ENCODE data around the gene PDE11A.

The PDE11A gene

DNA sequence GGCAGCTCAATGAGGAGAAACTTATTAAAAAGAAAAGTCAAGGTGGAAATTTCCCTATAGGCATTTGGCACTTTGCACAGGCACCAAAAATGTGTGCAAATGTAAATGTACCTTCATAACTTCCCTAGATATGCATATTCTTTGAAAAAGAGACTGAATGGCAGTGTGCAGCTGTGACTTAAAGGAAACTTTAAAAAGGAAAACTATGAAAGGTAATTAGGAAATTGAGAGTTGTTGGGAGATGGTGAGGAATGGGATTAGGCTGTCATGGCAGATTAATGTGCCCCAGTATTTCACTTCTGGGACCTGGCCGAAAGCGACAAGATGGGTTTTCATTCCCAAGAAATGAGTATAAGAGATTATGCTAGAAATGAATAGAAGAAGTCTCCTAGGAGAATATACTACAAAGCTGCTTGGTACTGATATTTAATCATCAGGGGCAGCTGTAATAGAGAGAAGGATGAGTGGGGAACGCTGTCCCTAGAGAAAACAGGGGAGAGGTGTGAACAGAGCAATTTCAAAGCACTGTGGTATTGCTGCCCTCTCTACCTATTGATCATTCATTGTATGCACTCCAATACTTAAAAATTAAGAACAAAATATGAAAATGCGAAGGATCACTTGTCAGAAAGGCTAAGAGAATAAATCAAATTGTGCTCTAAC lies 366.9 kb downstream of the PDE11A start:
- no peak for ATAC-seq
- TF ChIP-seq SNAI2 (CRISPR knock-in tag; IDR thresholded peaks at IDR 0.05) (no peak), ZFP3 (CRISPR knock-in tag; IDR thresholded peaks at IDR 0.05) (no peak), CSRNP3 (CRISPR knock-in tag; IDR thresholded peaks at IDR 0.05) (no peak), CSDC2 (CRISPR knock-in tag; IDR thresholded peaks at IDR 0.05) (no peak), TCF4 (CRISPR knock-in tag; IDR thresholded peaks at IDR 0.05; ENCODE audit: borderline replicate concordance) (no peak), ARNTL (CRISPR knock-in tag; IDR thresholded peaks at IDR 0.05; ENCODE audit: borderline replicate concordance, low read depth) (no peak), ZNF8 (CRISPR knock-in tag; IDR thresholded peaks at IDR 0.05) (no peak), ZFP30 (CRISPR knock-in tag; IDR thresholded peaks at IDR 0.05) (no peak), BACH2 (CRISPR knock-in tag; IDR thresholded peaks at IDR 0.05; ENCODE audit: borderline replicate concordance) (no peak), GLIS3 (CRISPR knock-in tag; IDR thresholded peaks at IDR 0.05) (no peak), ISL1 (CRISPR knock-in tag; IDR thresholded peaks at IDR 0.05) (no peak), ZC3H10 (CRISPR knock-in tag; IDR thresholded peaks at IDR 0.05) (no peak), ZNF565 (CRISPR knock-in tag; conservative IDR thresholded peaks at IDR 0.05; ENCODE audit: low read depth) (no peak), PATZ1 (CRISPR knock-in tag; IDR thresholded peaks at IDR 0.05; ENCODE audit: borderline replicate concordance) (no peak), ESRRG (CRISPR knock-in tag; IDR thresholded peaks at IDR 0.05) (no peak), RARB (CRISPR knock-in tag; IDR thresholded peaks at IDR 0.05) (no peak), PPARA (CRISPR knock-in tag; IDR thresholded peaks at IDR 0.05; ENCODE audit: borderline replicate concordance) (no peak), TOX (CRISPR knock-in tag; IDR thresholded peaks at IDR 0.05; ENCODE audit: borderline replicate concordance) (no peak)
- TF ChIP-seq, protein P1, sequence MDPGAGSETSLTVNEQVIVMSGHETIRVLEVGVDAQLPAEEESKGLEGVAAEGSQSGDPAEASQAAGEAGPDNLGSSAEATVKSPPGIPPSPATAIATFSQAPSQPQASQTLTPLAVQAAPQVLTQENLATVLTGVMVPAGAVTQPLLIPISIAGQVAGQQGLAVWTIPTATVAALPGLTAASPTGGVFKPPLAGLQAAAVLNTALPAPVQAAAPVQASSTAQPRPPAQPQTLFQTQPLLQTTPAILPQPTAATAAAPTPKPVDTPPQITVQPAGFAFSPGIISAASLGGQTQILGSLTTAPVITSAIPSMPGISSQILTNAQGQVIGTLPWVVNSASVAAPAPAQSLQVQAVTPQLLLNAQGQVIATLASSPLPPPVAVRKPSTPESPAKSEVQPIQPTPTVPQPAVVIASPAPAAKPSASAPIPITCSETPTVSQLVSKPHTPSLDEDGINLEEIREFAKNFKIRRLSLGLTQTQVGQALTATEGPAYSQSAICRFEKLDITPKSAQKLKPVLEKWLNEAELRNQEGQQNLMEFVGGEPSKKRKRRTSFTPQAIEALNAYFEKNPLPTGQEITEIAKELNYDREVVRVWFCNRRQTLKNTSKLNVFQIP (CRISPR knock-in tag; IDR thresholded peaks at IDR 0.05; ENCODE audit: borderline replicate concordance, low read depth), result no peak
- TF ChIP-seq, protein P2, sequence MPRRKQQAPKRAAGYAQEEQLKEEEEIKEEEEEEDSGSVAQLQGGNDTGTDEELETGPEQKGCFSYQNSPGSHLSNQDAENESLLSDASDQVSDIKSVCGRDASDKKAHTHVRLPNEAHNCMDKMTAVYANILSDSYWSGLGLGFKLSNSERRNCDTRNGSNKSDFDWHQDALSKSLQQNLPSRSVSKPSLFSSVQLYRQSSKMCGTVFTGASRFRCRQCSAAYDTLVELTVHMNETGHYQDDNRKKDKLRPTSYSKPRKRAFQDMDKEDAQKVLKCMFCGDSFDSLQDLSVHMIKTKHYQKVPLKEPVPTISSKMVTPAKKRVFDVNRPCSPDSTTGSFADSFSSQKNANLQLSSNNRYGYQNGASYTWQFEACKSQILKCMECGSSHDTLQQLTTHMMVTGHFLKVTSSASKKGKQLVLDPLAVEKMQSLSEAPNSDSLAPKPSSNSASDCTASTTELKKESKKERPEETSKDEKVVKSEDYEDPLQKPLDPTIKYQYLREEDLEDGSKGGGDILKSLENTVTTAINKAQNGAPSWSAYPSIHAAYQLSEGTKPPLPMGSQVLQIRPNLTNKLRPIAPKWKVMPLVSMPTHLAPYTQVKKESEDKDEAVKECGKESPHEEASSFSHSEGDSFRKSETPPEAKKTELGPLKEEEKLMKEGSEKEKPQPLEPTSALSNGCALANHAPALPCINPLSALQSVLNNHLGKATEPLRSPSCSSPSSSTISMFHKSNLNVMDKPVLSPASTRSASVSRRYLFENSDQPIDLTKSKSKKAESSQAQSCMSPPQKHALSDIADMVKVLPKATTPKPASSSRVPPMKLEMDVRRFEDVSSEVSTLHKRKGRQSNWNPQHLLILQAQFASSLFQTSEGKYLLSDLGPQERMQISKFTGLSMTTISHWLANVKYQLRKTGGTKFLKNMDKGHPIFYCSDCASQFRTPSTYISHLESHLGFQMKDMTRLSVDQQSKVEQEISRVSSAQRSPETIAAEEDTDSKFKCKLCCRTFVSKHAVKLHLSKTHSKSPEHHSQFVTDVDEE (CRISPR knock-in tag; IDR thresholded peaks at IDR 0.05), result no peak

GRCh38 chr2:177703159-177703558 lies 369.4 kb downstream of the PDE11A start:
- TF ChIP-seq TOX (CRISPR knock-in tag; IDR thresholded peaks at IDR 0.05; ENCODE audit: borderline replicate concordance), result no peak
- TF ChIP-seq, protein P3, sequence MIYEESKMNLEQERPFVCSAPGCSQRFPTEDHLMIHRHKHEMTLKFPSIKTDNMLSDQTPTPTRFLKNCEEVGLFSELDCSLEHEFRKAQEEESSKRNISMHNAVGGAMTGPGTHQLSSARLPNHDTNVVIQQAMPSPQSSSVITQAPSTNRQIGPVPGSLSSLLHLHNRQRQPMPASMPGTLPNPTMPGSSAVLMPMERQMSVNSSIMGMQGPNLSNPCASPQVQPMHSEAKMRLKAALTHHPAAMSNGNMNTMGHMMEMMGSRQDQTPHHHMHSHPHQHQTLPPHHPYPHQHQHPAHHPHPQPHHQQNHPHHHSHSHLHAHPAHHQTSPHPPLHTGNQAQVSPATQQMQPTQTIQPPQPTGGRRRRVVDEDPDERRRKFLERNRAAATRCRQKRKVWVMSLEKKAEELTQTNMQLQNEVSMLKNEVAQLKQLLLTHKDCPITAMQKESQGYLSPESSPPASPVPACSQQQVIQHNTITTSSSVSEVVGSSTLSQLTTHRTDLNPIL (CRISPR knock-in tag; IDR thresholded peaks at IDR 0.05; ENCODE audit: low read depth), result no peak
- TF ChIP-seq ISL1 (CRISPR knock-in tag; IDR thresholded peaks at IDR 0.05), result no peak
- no peak for TF ChIP-seq CSRNP3 (CRISPR knock-in tag; IDR thresholded peaks at IDR 0.05)
- TF ChIP-seq, protein P2 (CRISPR knock-in tag; IDR thresholded peaks at IDR 0.05), result no peak
- no peak for TF ChIP-seq PPARA (CRISPR knock-in tag; IDR thresholded peaks at IDR 0.05; ENCODE audit: borderline replicate concordance)
- no peak for TF ChIP-seq TCF4 (CRISPR knock-in tag; IDR thresholded peaks at IDR 0.05; ENCODE audit: borderline replicate concordance)
- TF ChIP-seq ZNF565 (CRISPR knock-in tag; conservative IDR thresholded peaks at IDR 0.05; ENCODE audit: low read depth), result no peak

More at GRCh38 chr2:177703159-177703558, 369.4 kb downstream of the PDE11A start:
- no peak for ATAC-seq
